HG02588 (cell line): ENCODE measurements around the gene ABCA3.
"Not testable (repeated sequence)": the region's sequence is repeated elsewhere in the genome, so short reads cannot be mapped to it uniquely, and the experiment has no call there.

ENCODE experiments used
- ATAC-seq: cut with Tn5 transposase; IDR thresholded peaks from one replicate; pipeline ENCODE4 v1.9.1; 2021; ENCODE audit warnings: mild to moderate bottlenecking, moderate library complexity; ENCODE audit not compliant: unreplicated experiment

ABCA3 gene

DNA sequence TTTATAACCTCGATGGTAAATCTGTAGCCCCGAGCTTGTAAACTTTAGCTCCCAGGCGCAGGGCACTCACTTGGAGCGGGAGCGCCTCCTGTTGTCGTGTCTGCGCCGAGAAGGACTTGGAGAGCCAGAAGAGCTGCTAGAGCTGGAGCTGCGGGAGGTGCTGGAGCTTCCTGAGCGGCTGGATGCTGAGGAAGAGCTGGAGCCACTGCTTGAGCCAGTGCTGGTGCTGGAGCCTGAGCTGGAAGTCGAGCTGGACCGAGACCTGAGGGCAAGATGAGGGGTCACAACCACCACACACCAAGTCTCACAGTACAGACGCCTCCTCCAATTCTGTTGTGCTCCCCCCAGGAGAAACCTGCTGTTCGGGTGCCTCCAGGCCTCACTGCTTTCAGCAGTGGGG is 77.5 kb downstream of the ABCA3 start:
- not testable (repeated sequence) for ATAC-seq

- no peak for ATAC-seq
Observed at GRCh38 chr16:2260250-2260649, 80.3 kb downstream of the ABCA3 start.

DNA sequence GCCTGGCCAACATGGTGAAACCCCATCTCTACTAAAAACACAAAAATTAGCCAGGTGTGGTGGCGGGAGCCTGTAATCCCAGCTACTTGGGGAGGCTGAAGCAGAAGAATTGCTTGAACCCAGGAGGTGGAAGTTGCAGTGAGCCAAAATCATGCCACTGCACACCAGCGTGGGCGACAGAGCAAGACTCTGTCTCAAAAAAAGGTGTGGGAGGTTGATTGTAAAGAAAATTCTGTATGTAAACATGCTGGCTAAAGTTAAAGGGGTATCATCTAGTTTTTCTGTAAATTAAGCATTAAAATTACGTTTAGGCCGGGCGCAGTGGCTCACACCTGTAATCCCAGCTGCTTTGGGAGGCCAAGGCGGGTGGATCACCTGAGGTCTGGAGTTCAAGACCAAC is 82.0 kb downstream of the ABCA3 start:
- ATAC-seq = not testable (repeated sequence)

DNA sequence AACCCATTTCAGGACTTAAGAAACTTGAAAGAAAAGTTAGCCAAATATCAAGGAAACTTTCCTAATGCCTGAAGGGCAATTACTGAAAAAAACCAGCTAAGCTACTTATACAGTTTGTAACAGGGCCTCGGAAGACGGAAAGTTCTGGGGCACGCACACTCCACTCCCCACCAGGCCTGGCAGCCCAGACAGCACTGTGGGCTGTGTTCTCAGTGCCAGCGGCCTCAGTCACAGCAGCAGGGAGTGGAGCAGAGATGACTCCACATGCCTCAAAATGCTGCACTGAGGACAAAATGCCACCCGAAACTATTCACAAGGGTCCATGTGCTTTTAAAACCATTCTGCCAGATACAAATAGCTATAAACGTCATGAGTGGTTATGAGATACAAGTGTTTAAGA is 82.8 kb downstream of the ABCA3 start:
- ATAC-seq = no peak

DNA sequence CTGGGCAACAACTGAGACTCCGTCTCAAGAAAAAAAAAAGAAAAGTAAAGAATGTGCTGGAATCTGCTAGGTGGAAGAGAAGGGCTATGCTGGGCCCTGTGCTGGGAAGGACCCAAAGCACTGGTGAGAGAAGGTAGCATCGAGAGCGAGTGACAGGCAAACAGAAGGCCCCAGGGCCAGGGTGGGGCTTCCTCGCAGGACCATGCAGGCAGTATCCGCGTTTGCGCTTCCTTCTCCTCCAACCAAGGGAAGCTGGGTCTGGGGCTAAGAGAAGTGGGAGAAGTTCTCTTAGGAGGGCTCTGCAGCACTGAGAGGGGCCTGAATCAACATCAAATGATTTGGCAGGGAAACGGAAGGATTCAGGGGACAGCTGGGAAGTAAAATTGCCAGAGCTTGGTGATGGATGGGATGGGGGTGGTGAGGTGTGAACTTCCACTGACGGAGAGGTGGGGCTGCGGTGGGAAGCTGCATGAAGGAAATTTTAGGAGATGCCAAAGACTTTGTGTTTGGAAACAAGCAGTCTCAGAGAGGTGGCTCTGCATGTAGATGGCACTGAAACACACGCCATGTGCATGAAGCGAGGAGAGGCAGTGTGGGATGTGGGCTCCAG is 83.9 kb downstream of the ABCA3 start:
- no peak for ATAC-seq

DNA sequence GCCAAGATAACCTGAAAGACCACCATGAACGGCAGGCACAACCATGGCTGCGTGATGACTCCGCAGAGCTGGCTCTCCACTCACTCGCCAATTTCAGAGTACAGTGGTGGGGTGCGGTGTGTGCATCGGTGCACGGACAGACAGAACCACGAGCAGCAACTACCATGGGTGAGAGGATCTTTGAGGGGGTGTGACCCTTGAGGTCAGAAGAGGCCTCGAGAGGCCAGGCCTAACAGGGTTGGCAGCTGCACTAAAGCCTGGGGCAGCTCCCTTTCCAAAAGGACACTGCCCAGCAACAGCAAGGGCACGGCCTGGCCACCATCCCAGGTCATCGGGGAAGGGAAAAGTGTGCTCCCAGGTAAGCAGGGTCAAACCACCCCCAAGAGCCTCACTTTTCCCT is 87.2 kb downstream of the ABCA3 start:
- no peak for ATAC-seq

DNA sequence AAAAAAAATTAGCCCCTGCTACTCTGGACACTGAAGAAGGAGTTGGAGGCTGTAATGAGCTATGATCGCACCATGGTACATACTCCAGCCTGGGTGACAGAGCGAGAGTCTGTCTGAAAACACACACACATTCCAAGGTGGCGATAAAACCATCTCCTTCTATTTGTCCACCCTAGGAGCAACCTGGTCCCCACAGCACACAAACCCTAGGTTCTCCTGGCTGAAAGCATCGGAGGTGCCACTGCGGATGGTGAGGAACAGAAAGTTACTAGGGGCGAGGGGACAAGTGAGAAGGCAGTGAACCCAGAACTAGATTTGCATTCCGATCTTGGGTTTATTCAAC is 87.8 kb downstream of the ABCA3 start:
- no peak for ATAC-seq

GRCh38 chr16:2251296-2252111 is 89.0 kb downstream of the ABCA3 start, which contains the start of gene ECI1:
Gene ECI1 (minus strand): TSS chr16:2251587. CDS start chr16:2251566, 21 bp downstream.
- ATAC-seq = peak; percentile 87

GRCh38 chr16:2250652-2251295 is 89.8 kb downstream of the ABCA3 start:
- no peak for ATAC-seq

DNA sequence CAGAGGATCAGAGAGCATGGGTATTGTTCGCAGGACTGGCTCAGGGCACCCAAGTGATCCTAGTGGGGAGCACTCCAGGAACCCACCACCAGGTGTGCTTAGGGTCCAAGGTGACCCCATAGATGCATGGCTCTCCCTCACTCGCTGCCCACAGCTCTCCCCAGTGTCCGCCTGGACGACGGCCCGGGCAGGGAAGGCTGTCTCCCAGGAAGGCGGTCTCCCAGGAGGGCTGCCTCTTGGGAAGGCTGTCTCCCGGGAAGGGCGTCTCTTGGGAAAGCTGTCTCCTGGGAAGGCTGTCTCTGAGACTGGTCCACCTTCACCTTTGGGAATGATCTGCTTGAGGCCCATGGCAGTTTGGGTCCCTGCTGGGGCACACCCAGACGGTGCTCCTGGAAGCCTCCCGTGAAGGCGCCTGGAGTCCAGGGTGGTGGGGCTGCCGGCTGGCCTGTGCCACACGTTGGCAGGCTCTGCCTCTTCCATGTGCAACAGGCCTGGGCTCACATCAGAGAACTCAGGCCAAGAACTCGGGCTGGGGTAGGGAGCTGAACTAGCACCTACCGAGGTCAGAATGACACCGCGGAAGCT is 94.1 kb downstream of the ABCA3 start:
- ATAC-seq = no peak

GRCh38 chr16:2244926-2245795 is 95.4 kb downstream of the ABCA3 start:
- no peak for ATAC-seq

DNA sequence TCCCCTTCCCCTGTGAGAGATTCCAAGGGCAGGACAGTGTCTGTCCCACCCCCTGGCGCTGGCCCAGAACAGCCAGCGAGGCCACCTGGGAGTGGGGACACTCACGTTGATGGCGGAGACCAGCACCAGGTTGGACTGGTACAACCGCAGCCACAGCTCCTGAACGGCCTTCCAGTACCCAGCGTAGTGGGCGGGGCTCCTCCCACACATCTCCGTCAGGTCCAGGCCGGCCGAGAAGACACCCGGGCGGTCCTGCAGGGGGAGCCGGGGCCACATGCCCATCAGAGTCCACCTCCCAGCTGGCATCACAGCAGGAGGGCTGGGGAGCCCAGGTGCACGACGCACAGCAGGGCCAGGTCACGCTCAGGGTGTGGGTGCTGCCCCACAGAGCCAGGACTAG is 96.2 kb downstream of the ABCA3 start:
- ATAC-seq = no peak

DNA sequence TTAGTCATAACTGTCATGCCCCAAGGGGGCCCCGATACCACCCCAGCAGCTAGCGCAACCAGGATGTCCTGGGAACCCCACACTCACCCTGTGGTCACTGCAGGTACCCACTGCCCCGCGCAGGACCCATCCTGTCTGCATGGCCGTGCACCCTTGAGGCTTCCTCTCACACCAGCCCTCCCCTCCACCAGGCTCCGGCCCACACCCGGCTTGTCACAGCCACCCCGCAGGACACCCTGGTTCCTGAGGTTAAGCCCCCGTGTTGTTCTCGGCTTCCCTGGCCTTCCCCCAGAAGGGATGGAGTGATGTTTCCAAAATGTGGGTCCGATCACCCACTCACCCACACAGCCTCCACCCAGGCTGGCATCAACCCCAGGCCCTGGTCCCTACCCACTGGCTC is 96.7 kb downstream of the ABCA3 start:
- ATAC-seq = no peak

GRCh38 chr16:2243031-2243528 is 97.4 kb downstream of the ABCA3 start:
- ATAC-seq = no peak

DNA sequence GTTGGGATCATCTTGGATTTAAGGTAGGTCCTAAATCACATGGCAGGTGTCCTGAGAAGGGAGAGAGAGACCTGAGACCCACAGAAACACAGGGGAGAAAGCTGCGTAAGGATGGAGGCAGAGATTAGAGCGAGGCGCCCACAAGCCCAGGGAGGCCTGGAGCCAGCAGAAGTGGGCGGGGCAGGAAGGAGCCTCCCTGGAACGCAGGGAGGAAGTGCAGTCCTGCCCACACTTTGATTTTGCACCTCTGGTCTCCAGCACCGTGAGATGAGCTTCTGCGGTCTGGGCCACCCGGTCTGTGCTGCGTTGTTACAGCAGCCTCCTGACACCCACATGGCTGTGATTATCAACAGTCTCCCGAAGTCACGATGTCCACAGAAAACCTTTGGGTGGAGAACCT is 97.9 kb downstream of the ABCA3 start:
- ATAC-seq = no peak

GRCh38 chr16:2240331-2240730 is 100.2 kb downstream of the ABCA3 start:
- not testable (repeated sequence) for ATAC-seq

- no peak for ATAC-seq
Observed at GRCh38 chr16:2238838-2239675, 101.5 kb downstream of the ABCA3 start.

DNA sequence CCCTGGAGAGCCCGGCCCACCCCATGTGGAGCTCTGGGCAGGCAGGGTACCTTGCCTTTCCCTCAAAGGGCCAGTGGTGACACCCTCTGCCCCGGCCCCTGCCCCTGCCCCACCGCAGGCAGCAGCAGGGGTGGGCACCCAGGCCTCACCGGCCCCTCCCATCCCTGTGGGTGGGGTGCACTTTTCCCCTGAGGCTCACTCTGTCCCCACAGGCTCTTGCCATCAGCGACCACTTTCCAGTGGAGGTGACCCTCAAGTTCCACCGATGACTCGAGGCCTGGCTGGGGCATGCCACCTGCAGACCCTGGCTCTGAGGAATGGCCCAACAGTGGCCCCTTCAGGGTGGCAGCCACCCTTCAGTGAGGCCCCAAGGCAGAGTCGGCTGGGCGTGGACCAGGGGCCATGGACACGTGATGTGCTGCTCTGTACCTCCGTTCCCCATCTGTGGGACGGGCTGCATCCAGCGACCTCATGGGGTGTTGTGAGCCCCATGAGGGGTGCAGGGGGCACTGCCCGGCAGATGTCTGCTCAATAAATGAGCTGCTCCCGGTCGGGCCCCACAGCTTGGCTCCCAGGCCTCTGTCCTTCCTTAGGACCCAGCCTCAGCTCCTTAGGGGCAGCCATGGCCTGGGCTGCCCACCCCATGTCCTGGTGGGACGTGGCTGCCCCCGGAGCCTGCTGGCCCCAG is 102.2 kb downstream of the ABCA3 start:
- ATAC-seq = no peak

GRCh38 chr16:2237493-2238149 is 102.9 kb downstream of the ABCA3 start:
- ATAC-seq = no peak
